ENCODE results near the gene MXRA7.

DNA sequence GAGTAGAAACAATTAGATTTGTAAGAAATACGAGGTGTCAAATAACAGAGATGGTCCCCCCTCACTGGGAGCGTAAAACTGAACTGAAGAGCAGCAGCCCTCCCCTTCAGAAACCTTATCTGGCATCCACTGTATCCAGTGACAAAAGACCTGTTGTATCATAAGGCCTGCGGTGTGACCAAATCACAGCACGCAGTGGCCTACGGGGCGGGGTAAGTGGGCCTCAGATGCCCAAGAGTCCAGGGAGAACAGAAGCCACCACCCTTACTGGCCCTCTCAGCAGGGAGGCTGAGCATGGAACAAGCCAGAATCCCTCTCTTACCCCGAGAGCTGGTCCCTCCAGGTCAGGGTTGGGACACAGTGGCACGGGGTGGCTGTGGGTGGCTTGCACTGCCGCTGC is 10.2 kb upstream of the MXRA7 start:
- TF ChIP-seq, protein P1, sequence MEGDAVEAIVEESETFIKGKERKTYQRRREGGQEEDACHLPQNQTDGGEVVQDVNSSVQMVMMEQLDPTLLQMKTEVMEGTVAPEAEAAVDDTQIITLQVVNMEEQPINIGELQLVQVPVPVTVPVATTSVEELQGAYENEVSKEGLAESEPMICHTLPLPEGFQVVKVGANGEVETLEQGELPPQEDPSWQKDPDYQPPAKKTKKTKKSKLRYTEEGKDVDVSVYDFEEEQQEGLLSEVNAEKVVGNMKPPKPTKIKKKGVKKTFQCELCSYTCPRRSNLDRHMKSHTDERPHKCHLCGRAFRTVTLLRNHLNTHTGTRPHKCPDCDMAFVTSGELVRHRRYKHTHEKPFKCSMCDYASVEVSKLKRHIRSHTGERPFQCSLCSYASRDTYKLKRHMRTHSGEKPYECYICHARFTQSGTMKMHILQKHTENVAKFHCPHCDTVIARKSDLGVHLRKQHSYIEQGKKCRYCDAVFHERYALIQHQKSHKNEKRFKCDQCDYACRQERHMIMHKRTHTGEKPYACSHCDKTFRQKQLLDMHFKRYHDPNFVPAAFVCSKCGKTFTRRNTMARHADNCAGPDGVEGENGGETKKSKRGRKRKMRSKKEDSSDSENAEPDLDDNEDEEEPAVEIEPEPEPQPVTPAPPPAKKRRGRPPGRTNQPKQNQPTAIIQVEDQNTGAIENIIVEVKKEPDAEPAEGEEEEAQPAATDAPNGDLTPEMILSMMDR (IDR thresholded peaks at IDR 0.05), result no peak
- TF ChIP-seq POLR2AphosphoS5 (IDR thresholded peaks at IDR 0.05) (no peak), EP300 (IDR thresholded peaks at IDR 0.05) (no peak), POLR2A (IDR thresholded peaks at IDR 0.05) (no peak)

Measured in stomach (tissue), 4 donors.